Activated naive CD4-positive, alpha-beta T cell treated with anti-CD3 and anti-CD28 coated beads, Interleukin-2, amount 50 U/mL, for 16 hours (primary cell): ENCODE results near the gene TBC1D1.

ENCODE experiments used
- DNase-seq: peaks from one replicate; pipeline ENCODE4 v3.0.0-alpha.2; 2020

TBC1D1 gene

GRCh38 chr4:38084877-38085711 lies 194.2 kb downstream of the TBC1D1 start:
- DNase-seq, result no peak

- DNase-seq, result no peak
These were observed 194.9 kb downstream of the TBC1D1 start for GRCh38 chr4:38085751-38086150.

- DNase-seq, result no peak
These were observed 195.4 kb downstream of the TBC1D1 start for GRCh38 chr4:38086151-38086848.

GRCh38 chr4:38086849-38087226 lies 196.0 kb downstream of the TBC1D1 start:
- DNase-seq, result no peak

GRCh38 chr4:38088321-38088720 lies 197.4 kb downstream of the TBC1D1 start:
- DNase-seq, result no peak

GRCh38 chr4:38089961-38090360 lies 199.1 kb downstream of the TBC1D1 start:
- no peak for DNase-seq

GRCh38 chr4:38090455-38091246 lies 199.8 kb downstream of the TBC1D1 start:
- DNase-seq, result no peak

- DNase-seq, result no peak
These were observed 200.8 kb downstream of the TBC1D1 start for GRCh38 chr4:38091636-38092035.

- DNase-seq, result no peak
These were observed 201.8 kb downstream of the TBC1D1 start for GRCh38 chr4:38092701-38093100.

GRCh38 chr4:38094419-38094818 lies 203.5 kb downstream of the TBC1D1 start:
- DNase-seq, result no peak

GRCh38 chr4:38095691-38096090 lies 204.8 kb downstream of the TBC1D1 start:
- no peak for DNase-seq

GRCh38 chr4:38097818-38098217 lies 206.9 kb downstream of the TBC1D1 start:
- no peak for DNase-seq

GRCh38 chr4:38099020-38099600 lies 208.2 kb downstream of the TBC1D1 start:
- no peak for DNase-seq

GRCh38 chr4:38099908-38100407 lies 209.1 kb downstream of the TBC1D1 start:
- DNase-seq, result no peak

GRCh38 chr4:38100474-38101255 lies 209.8 kb downstream of the TBC1D1 start:
- DNase-seq, result no peak

- no peak for DNase-seq
These were observed 210.7 kb downstream of the TBC1D1 start for GRCh38 chr4:38101563-38101962.

GRCh38 chr4:38102957-38103588 lies 212.2 kb downstream of the TBC1D1 start:
- DNase-seq, result no peak

- DNase-seq, result no peak
These were observed 214.8 kb downstream of the TBC1D1 start for GRCh38 chr4:38105475-38106220.

GRCh38 chr4:38106311-38106710 lies 215.4 kb downstream of the TBC1D1 start:
- DNase-seq, result no peak

- no peak for DNase-seq
These were observed 216.1 kb downstream of the TBC1D1 start for GRCh38 chr4:38106886-38107514.
